Measurements from ENCODE around the gene ITPK1. TPM values are rescaled to one million over a fixed set of nuclear protein-coding genes. Genes with fewer than 3 reads are reported as not detected.

The ITPK1 gene
- polyA plus RNA-seq, 1 donor from 2014 or later, result 43.1 TPM

- H3K27me3 Mint-ChIP-seq, result no peaks in the 10 kb centered on the region
- H3K4me3 Mint-ChIP-seq, result peak overlapping the region in 2 of 4 donors; percentile 26 to 68
- H3K9me3 Mint-ChIP-seq, result no peaks in the 10 kb centered on the region
- peaks cover 45 to 52% (median 49%) of the 10 kb centered on the region in 3 donors for H3K4me1 Mint-ChIP-seq
- H3K36me3 Mint-ChIP-seq, result peaks cover 3% of the 10 kb centered on the region
- peak overlapping the region; percentile 85 to 86 (median 86) for H3K27ac Mint-ChIP-seq
Observed at GRCh38 chr14:93035585-93035916, 80.2 kb downstream of the ITPK1 start.

GRCh38 chr14:93034671-93034994 lies 81.1 kb downstream of the ITPK1 start:
- Mint-ChIP-seq H3K27ac (peak overlapping the region; percentile 76 to 97 (median 96)), H3K36me3 (peaks cover 3% of the 10 kb centered on the region), H3K4me3 (peak overlapping the region in 3 of 4 donors; percentile 85 to 93 (median 88)), H3K4me1 (peaks cover 41 to 55% (median 51%) of the 10 kb centered on the region in 3 donors), H3K9me3 (no peaks in the 10 kb centered on the region), H3K27me3 (no peaks in the 10 kb centered on the region)

- peak overlapping the region; percentile 63 to 93 (median 86) for H3K4me3 Mint-ChIP-seq
- peaks cover 41 to 53% (median 50%) of the 10 kb centered on the region in 3 donors for H3K4me1 Mint-ChIP-seq
- peak overlapping the region; percentile 76 to 97 (median 96) for H3K27ac Mint-ChIP-seq
- H3K36me3 Mint-ChIP-seq, result peaks cover 3% of the 10 kb centered on the region
- no peaks in the 10 kb centered on the region for H3K9me3 Mint-ChIP-seq
- H3K27me3 Mint-ChIP-seq, result no peaks in the 10 kb centered on the region
Observed at GRCh38 chr14:93033983-93034670, 81.6 kb downstream of the ITPK1 start.

GRCh38 chr14:93033084-93033982 lies 82.4 kb downstream of the ITPK1 start:
- Mint-ChIP-seq H3K9me3 (no peaks in the 10 kb centered on the region), H3K27me3 (no peaks in the 10 kb centered on the region), H3K4me1 (peaks cover 42 to 55% (median 50%) of the 10 kb centered on the region in 3 donors), H3K36me3 (no peaks in the 10 kb centered on the region), H3K4me3 (peak overlapping the region; percentile 72 to 93 (median 86)), H3K27ac (peak overlapping the region; percentile 76 to 97 (median 96))

GRCh38 chr14:93032421-93032936 lies 83.2 kb downstream of the ITPK1 start:
- Mint-ChIP-seq H3K27me3 (no peaks in the 10 kb centered on the region), H3K9me3 (no peaks in the 10 kb centered on the region), H3K4me3 (peak overlapping the region; percentile 58 to 78 (median 64)), H3K4me1 (peaks cover 41 to 55% (median 52%) of the 10 kb centered on the region in 3 donors), H3K27ac (peak overlapping the region; percentile 31 to 96 (median 75)), H3K36me3 (no peaks in the 10 kb centered on the region)

GRCh38 chr14:93031505-93032315 lies 84.0 kb downstream of the ITPK1 start:
- H3K27me3 Mint-ChIP-seq, result no peaks in the 10 kb centered on the region
- peak overlapping the region in 3 of 4 donors; percentile 54 to 67 (median 58) for H3K4me3 Mint-ChIP-seq
- H3K27ac Mint-ChIP-seq, result peak overlapping the region; percentile 31 to 75 (median 31)
- H3K9me3 Mint-ChIP-seq, result no peaks in the 10 kb centered on the region
- peaks cover 41 to 50% (median 50%) of the 10 kb centered on the region in 3 donors for H3K4me1 Mint-ChIP-seq
- H3K36me3 Mint-ChIP-seq, result no peaks in the 10 kb centered on the region

- Mint-ChIP-seq H3K27me3 (no peaks in the 10 kb centered on the region), H3K27ac (peak overlapping the region in 2 of 3 donors; percentile 29 to 46), H3K4me3 (peak overlapping the region in 1 of 4 donors; percentile 82), H3K36me3 (no peaks in the 10 kb centered on the region), H3K9me3 (no peaks in the 10 kb centered on the region), H3K4me1 (peaks cover 38 to 50% (median 48%) of the 10 kb centered on the region in 3 donors)
Observed at GRCh38 chr14:93030761-93031160, 85.0 kb downstream of the ITPK1 start.

- Mint-ChIP-seq H3K27me3 (no peaks in the 10 kb centered on the region), H3K9me3 (no peaks in the 10 kb centered on the region), H3K4me1 (peaks cover 37 to 49% (median 47%) of the 10 kb centered on the region in 3 donors), H3K4me3 (peak overlapping the region in 1 of 4 donors; percentile 20), H3K36me3 (no peaks in the 10 kb centered on the region), H3K27ac (peak overlapping the region in 1 of 3 donors; percentile 75)
Observed at GRCh38 chr14:93029911-93030508, 85.7 kb downstream of the ITPK1 start.

GRCh38 chr14:93029417-93029816 lies 86.3 kb downstream of the ITPK1 start:
- no peaks in the 10 kb centered on the region for H3K36me3 Mint-ChIP-seq
- H3K27me3 Mint-ChIP-seq, result no peaks in the 10 kb centered on the region
- H3K4me1 Mint-ChIP-seq, result peaks cover 34 to 44% (median 41%) of the 10 kb centered on the region in 3 donors
- no peaks in the 10 kb centered on the region for H3K9me3 Mint-ChIP-seq
- H3K27ac Mint-ChIP-seq, result no peak overlapping the region
- H3K4me3 Mint-ChIP-seq, result no peak overlapping the region

GRCh38 chr14:93028724-93029076 lies 87.0 kb downstream of the ITPK1 start:
- Mint-ChIP-seq H3K27ac (peak overlapping the region in 1 of 3 donors; percentile 48), H3K27me3 (no peaks in the 10 kb centered on the region), H3K36me3 (no peaks in the 10 kb centered on the region), H3K4me3 (peak overlapping the region in 2 of 4 donors; percentile 63 to 83), H3K4me1 (peaks cover 27 to 44% (median 37%) of the 10 kb centered on the region in 3 donors), H3K9me3 (no peaks in the 10 kb centered on the region)

- Mint-ChIP-seq H3K36me3 (no peaks in the 10 kb centered on the region), H3K4me1 (peaks cover 20 to 40% (median 32%) of the 10 kb centered on the region in 3 donors), H3K4me3 (peak overlapping the region in 2 of 4 donors; percentile 63 to 83), H3K27me3 (no peaks in the 10 kb centered on the region), H3K9me3 (no peaks in the 10 kb centered on the region), H3K27ac (peak overlapping the region in 1 of 3 donors; percentile 48)
Observed at GRCh38 chr14:93027810-93028723, 87.7 kb downstream of the ITPK1 start.

GRCh38 chr14:93026339-93026738 lies 89.4 kb downstream of the ITPK1 start:
- Mint-ChIP-seq H3K36me3 (peaks cover 3% of the 10 kb centered on the region), H3K9me3 (no peaks in the 10 kb centered on the region), H3K4me3 (no peak overlapping the region), H3K27me3 (no peaks in the 10 kb centered on the region), H3K27ac (peak overlapping the region in 1 of 3 donors; percentile 59), H3K4me1 (peaks cover 10 to 24% (median 23%) of the 10 kb centered on the region in 3 donors)

- Mint-ChIP-seq H3K4me1 (peaks cover 8 to 23% (median 14%) of the 10 kb centered on the region in 3 donors), H3K36me3 (peaks cover 3% of the 10 kb centered on the region), H3K4me3 (no peak overlapping the region), H3K27me3 (no peaks in the 10 kb centered on the region), H3K9me3 (no peaks in the 10 kb centered on the region), H3K27ac (no peak overlapping the region)
Observed at GRCh38 chr14:93025055-93025454, 90.7 kb downstream of the ITPK1 start.

Data from IgD-negative memory B cell (primary cell).